ENCODE data around the gene DAB1.

DNA sequence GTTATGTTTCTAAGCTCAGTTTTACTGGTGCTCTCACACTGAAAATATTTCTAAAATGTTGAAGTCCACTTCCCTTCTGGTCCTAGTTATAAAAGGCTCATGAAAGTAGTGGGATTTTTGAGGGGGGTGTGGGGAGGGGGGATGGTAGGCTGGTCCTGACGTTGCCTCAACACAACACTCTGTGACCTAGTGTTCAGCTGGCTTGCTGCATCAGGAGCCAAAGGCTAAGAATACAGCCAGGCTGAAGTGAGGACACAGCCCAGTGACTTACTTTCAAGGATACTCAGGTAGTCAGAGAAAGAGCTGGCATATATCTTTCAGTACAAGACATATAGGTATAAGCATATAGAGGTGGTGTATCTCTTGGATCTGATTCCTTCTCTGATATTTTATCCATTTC, 306.1 kb downstream of the DAB1 start:
- TF ChIP-seq, protein P1, sequence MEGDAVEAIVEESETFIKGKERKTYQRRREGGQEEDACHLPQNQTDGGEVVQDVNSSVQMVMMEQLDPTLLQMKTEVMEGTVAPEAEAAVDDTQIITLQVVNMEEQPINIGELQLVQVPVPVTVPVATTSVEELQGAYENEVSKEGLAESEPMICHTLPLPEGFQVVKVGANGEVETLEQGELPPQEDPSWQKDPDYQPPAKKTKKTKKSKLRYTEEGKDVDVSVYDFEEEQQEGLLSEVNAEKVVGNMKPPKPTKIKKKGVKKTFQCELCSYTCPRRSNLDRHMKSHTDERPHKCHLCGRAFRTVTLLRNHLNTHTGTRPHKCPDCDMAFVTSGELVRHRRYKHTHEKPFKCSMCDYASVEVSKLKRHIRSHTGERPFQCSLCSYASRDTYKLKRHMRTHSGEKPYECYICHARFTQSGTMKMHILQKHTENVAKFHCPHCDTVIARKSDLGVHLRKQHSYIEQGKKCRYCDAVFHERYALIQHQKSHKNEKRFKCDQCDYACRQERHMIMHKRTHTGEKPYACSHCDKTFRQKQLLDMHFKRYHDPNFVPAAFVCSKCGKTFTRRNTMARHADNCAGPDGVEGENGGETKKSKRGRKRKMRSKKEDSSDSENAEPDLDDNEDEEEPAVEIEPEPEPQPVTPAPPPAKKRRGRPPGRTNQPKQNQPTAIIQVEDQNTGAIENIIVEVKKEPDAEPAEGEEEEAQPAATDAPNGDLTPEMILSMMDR (IDR thresholded peaks at IDR 0.05; ENCODE audit: low read depth, low read length, poor library complexity, severe bottlenecking): no peak
- TF ChIP-seq EZH2phosphoT487 (IDR thresholded peaks at IDR 0.05; ENCODE audit: borderline replicate concordance, low read length): no peak

Data from DOHH2 (cell line).